ENCODE results near the gene FGF4.
"Not testable (repeated sequence)": the region's sequence is repeated elsewhere in the genome, so short reads cannot be mapped to it uniquely, and the experiment has no call there.

FGF4 gene

DNA sequence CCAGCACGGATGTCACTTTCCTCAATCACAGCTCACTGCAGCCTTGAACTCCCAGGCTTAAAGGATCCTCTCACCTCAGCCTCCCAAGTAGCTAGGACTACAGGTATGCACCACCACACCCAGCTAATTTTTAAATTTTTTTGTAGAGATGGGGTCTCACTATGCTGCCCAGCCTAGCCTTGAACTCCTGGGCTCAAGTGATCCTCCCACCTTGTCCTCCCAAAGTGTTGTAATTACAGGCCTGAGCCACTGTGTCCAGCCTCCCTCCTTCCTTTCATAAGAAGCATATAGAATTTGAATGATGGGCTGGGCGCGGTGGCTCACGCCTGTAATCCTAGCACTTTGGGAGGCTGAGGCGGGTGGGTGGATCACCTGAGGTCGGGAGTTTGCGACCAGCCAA, 10.2 kb downstream of the FGF4 start:
- H3K4me1 ChIP-seq (ENCODE audit: control insufficient read depth in 1 of 2, insufficient read depth in 2 of 2, low read length in 2 of 2); H3K27ac ChIP-seq (ENCODE audit: low read length); H3K27me3 ChIP-seq (ENCODE audit: low read depth, low read length); H3K4me3 ChIP-seq (ENCODE audit: low read depth in 1 of 2, low read length in 2 of 2); H3K36me3 ChIP-seq (ENCODE audit: control insufficient read depth in 1 of 2, insufficient read depth in 2 of 2, low read length in 2 of 2): not testable (repeated sequence)
- peaks cover 0 to 12% of the 10 kb centered on the region in 2 donors for H3K9me3 ChIP-seq (ENCODE audit: control insufficient read depth in 1 of 2, low read length in 2 of 2)

DNA sequence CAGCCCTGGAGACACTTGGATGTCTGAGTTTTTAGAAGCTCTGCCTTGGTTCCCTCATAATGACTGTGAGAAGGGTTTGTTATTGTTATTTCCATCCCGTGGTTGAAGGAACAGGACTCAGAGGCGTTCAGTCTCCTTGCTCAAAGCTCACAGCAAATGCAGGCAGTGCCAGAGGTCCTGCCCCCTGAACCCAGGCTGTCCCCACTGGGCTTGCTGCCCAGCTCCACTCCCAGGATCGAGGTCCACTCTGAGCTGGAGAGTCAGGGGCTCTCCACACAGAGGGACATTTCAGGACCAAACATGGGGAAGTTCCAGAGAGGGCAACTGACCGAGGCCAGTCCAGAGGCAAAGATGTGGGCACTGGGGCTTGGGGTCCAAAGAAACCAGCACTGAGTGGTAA, 14.8 kb downstream of the FGF4 start:
- Histone ChIP-seq H3K9me3 (ENCODE audit: control insufficient read depth in 1 of 2, low read length in 2 of 2) (peaks cover 8 to 19% of the 10 kb centered on the region in 2 donors), H3K4me1 (ENCODE audit: control insufficient read depth in 1 of 2, insufficient read depth in 2 of 2, low read length in 2 of 2) (no peaks in the 10 kb centered on the region), H3K36me3 (ENCODE audit: control insufficient read depth in 1 of 2, insufficient read depth in 2 of 2, low read length in 2 of 2) (no peaks in the 10 kb centered on the region), H3K4me3 (ENCODE audit: low read depth in 1 of 2, low read length in 2 of 2) (no peak overlapping the region), H3K27ac (ENCODE audit: low read length) (no peak overlapping the region), H3K27me3 (ENCODE audit: low read depth, low read length) (no peaks in the 10 kb centered on the region)

DNA sequence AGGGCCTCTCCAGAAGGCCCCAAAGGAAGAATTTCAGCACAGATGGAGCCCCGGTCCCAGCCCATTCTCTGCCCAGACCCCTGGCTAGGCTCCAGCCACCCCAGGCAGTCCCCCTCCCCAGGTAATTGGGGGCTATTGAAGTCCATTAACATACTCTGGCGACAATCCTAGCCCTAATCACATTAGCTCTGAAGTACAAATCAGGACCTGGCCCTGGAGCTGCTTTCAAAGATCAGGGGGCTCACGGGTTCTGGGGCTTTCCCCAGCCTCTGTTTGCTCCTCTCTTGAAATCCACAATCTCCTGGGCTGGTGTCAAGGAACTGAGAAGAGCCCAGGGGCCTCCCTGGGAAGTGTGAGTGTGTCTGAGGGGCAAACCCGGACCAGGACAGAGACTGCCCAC, 22.3 kb downstream of the FGF4 start:
- no peaks in the 10 kb centered on the region for H3K27me3 ChIP-seq (ENCODE audit: low read depth, low read length)
- peaks cover 0 to 4% of the 10 kb centered on the region in 2 donors for H3K9me3 ChIP-seq (ENCODE audit: control insufficient read depth in 1 of 2, low read length in 2 of 2)
- no peak overlapping the region for H3K4me3 ChIP-seq (ENCODE audit: low read depth in 1 of 2, low read length in 2 of 2)
- H3K4me1 ChIP-seq (ENCODE audit: control insufficient read depth in 1 of 2, insufficient read depth in 2 of 2, low read length in 2 of 2): no peaks in the 10 kb centered on the region
- no peaks in the 10 kb centered on the region for H3K36me3 ChIP-seq (ENCODE audit: control insufficient read depth in 1 of 2, insufficient read depth in 2 of 2, low read length in 2 of 2)
- no peak overlapping the region for H3K27ac ChIP-seq (ENCODE audit: low read length)

DNA sequence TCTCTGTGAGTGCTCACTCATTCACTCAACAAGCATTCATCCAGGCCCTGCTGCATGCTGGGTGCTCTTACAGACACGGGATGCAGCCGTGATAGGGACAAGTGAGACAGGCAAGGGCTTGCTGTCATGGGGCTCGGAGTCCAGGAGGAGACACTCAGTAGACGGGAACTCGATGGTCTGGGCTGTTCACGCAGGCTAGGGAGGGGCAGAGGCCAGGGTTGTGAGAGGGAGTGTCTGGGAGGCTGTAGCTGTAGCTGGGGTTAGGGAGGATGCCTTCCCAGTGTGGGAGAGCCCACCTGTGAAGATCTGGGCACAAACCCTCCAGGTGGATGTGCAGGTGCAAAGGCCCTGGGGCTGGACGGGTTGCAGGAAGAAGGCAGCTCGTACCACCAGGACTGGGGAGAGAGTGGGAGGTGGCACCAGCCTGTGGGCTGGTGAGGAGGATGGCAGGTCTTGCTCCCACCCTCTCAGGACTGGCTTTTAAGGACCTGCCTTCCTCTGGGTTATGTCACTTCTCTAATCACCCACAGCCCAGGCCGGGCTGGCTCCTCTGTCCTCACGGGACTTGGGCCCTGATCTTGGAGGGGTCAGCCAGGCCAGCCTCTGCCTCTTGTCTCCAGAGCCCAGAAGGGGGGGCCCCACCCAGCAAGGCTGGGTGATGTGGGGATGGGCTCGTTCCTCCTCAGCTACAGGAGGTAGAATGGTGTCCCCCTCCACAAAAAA, 24.1 kb downstream of the FGF4 start:
- no peaks in the 10 kb centered on the region for H3K36me3 ChIP-seq (ENCODE audit: control insufficient read depth in 1 of 2, insufficient read depth in 2 of 2, low read length in 2 of 2)
- no peaks in the 10 kb centered on the region for H3K4me1 ChIP-seq (ENCODE audit: control insufficient read depth in 1 of 2, insufficient read depth in 2 of 2, low read length in 2 of 2)
- no peaks in the 10 kb centered on the region for H3K27me3 ChIP-seq (ENCODE audit: low read depth, low read length)
- H3K9me3 ChIP-seq (ENCODE audit: control insufficient read depth in 1 of 2, low read length in 2 of 2): no peaks in the 10 kb centered on the region
- no peak overlapping the region for H3K4me3 ChIP-seq (ENCODE audit: low read depth in 1 of 2, low read length in 2 of 2)
- no peak overlapping the region for H3K27ac ChIP-seq (ENCODE audit: low read length)

DNA sequence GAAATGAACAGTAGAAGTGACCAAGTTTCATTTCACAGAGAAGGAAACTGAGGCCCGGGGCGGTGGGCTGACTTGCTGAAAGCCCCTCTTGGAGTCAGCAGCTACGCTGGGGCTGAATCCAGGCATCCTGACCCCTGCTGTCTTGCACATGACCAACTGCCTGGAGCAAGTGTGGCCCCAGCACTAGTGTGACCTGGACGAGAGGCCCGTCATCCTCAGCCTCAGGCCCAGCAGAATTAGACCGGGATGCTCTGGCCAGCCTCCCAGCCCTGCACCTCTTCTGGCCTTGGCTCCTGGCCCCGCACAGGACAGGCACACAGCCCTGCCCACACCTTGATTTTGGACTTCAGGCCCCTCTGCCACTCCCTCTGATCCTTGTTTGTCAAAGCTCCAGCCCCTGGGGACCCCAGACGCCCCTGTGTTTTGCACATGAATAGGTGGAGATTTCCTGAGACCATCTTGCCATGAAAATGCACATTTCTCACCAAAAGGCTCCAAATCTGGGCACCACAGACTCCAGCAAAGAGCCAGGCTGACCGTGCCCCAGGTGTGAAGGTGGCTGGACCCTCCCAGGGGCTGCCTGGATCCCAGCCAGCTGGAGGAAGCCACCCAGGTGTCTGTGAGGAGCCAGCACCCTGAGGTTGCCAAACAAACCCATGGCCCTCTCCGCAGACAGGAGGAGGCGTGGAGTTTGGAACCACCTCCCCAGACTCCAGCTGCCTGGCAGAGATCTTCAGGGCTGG, 24.9 kb downstream of the FGF4 start:
- Histone ChIP-seq H3K4me3 (ENCODE audit: low read depth in 1 of 2, low read length in 2 of 2) (no peak overlapping the region), H3K27me3 (ENCODE audit: low read depth, low read length) (no peaks in the 10 kb centered on the region), H3K4me1 (ENCODE audit: control insufficient read depth in 1 of 2, insufficient read depth in 2 of 2, low read length in 2 of 2) (no peaks in the 10 kb centered on the region), H3K27ac (ENCODE audit: low read length) (no peak overlapping the region), H3K36me3 (ENCODE audit: control insufficient read depth in 1 of 2, insufficient read depth in 2 of 2, low read length in 2 of 2) (no peaks in the 10 kb centered on the region), H3K9me3 (ENCODE audit: control insufficient read depth in 1 of 2, low read length in 2 of 2) (no peaks in the 10 kb centered on the region)

DNA sequence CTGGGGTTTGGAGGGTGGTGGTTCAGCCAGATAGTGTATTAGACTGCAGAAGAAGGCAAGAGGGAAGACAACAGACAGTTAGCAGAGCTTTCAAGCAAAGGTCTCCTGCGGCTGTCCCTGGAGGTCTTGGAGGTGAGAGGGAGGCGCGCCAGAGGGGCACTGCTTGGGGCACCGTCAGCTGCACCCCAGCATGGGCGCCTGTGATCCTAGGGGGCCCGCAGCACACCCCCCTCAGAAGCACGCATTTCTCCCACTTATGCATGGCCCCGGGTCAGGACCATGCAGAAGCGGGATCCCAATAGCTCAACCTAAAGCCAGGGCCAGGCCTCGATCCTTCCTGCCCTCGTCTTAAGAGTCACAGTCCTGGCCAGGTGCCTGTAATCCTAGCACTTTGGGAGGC, 26.5 kb downstream of the FGF4 start:
- no peaks in the 10 kb centered on the region for H3K4me1 ChIP-seq (ENCODE audit: control insufficient read depth in 1 of 2, insufficient read depth in 2 of 2, low read length in 2 of 2)
- H3K27me3 ChIP-seq (ENCODE audit: low read depth, low read length): no peaks in the 10 kb centered on the region
- H3K4me3 ChIP-seq (ENCODE audit: low read depth in 1 of 2, low read length in 2 of 2): no peak overlapping the region
- no peaks in the 10 kb centered on the region for H3K36me3 ChIP-seq (ENCODE audit: control insufficient read depth in 1 of 2, insufficient read depth in 2 of 2, low read length in 2 of 2)
- no peak overlapping the region for H3K27ac ChIP-seq (ENCODE audit: low read length)
- no peaks in the 10 kb centered on the region for H3K9me3 ChIP-seq (ENCODE audit: control insufficient read depth in 1 of 2, low read length in 2 of 2)

DNA sequence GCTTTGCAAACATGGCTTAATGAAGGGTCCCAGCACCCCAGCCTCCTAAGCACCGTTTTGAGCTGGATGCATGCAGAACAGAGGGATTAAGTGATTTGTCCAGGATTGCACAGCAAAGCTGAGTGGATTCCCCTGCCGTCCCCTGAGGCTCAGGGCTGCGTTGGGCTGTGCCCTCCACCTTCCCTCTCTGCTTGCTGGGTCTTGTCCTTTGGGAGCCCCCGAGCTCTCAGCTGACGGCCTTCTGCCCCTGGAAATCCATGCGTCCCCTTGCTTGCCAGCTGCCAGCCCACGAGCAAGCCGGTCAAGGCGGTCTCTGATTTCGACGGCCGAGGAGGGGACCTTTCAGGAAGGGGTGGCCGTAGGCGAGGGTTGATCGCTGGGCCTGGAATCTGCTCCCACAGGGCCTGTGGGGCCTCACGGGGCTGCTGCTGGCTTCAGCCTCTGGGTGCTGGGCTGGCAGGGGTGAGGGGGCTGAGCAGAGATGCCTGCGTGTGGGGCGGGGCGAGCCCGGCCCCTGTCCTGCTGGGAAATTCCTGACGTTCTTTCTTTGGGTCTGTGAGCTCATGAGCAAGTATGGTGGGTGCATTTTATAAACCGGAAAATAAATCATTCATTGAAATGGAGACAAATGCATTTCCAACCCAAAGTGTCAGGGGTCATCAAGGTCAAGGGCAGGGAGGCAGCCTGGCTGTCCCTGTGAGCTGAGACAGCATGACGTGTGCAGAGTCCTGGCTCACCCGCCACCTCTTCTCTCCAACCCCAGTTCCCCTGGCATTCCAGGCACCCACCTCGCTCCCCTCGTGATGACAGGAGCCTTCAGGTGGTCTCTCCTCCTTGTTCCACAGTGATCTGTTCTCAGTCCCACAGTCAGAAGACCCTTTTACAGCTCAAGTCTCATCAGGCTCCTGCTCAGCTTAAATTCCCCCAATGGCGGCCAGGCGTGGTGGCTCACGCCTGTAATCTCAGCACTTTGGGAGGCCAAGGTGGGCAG, 28.1 kb downstream of the FGF4 start:
- Histone ChIP-seq H3K36me3 (ENCODE audit: control insufficient read depth in 1 of 2, insufficient read depth in 2 of 2, low read length in 2 of 2) (no peaks in the 10 kb centered on the region), H3K4me1 (ENCODE audit: control insufficient read depth in 1 of 2, insufficient read depth in 2 of 2, low read length in 2 of 2) (no peaks in the 10 kb centered on the region), H3K4me3 (ENCODE audit: low read depth in 1 of 2, low read length in 2 of 2) (no peak overlapping the region), H3K9me3 (ENCODE audit: control insufficient read depth in 1 of 2, low read length in 2 of 2) (no peaks in the 10 kb centered on the region), H3K27ac (ENCODE audit: low read length) (no peak overlapping the region), H3K27me3 (ENCODE audit: low read depth, low read length) (no peaks in the 10 kb centered on the region)

DNA sequence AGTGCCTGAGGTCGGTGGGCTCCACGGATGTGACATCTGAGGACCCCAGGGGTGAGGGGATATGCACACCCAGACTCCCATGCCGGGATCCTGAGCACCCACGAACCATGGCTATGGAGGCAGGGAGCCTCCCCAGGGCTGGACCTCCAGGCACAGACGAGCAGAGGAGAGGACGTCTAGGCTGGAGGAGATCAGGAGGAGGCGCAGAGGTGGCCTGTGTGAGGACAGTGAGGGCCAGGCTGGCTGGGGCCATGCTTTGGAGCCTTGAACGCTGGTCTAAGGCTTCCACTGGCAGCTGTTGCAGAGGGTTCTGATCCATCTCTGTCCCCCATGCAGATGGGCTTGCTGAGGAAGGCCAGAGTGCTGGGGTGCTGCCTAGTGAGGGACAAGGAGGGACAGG, 29.0 kb downstream of the FGF4 start:
- Histone ChIP-seq H3K27ac (ENCODE audit: low read length) (no peak overlapping the region), H3K36me3 (ENCODE audit: control insufficient read depth in 1 of 2, insufficient read depth in 2 of 2, low read length in 2 of 2) (no peaks in the 10 kb centered on the region), H3K4me1 (ENCODE audit: control insufficient read depth in 1 of 2, insufficient read depth in 2 of 2, low read length in 2 of 2) (no peaks in the 10 kb centered on the region), H3K9me3 (ENCODE audit: control insufficient read depth in 1 of 2, low read length in 2 of 2) (no peaks in the 10 kb centered on the region), H3K4me3 (ENCODE audit: low read depth in 1 of 2, low read length in 2 of 2) (no peak overlapping the region), H3K27me3 (ENCODE audit: low read depth, low read length) (no peaks in the 10 kb centered on the region)

DNA sequence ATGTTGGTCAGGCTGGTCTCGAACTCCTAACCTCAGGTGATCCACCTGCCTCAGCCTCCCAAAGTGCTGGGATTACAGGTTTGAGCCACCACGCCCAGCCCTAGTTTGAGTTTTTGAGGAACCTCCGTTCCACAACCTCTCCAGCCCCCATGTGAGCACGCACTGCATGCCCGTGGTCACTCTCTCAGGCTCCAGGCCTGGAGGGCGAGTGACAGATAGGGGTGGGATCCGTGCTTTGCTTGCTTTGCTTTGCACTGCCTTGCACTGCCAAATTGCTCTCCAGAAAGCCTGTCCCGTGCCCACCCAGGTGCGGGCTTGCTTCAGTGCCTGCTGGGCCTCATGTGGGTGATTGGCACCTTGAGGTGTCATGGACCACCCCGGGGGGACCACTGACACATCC, 29.9 kb downstream of the FGF4 start:
- Histone ChIP-seq H3K4me1 (ENCODE audit: control insufficient read depth in 1 of 2, insufficient read depth in 2 of 2, low read length in 2 of 2) (no peaks in the 10 kb centered on the region), H3K4me3 (ENCODE audit: low read depth in 1 of 2, low read length in 2 of 2) (no peak overlapping the region), H3K36me3 (ENCODE audit: control insufficient read depth in 1 of 2, insufficient read depth in 2 of 2, low read length in 2 of 2) (no peaks in the 10 kb centered on the region), H3K27me3 (ENCODE audit: low read depth, low read length) (no peaks in the 10 kb centered on the region), H3K27ac (ENCODE audit: low read length) (no peak overlapping the region), H3K9me3 (ENCODE audit: control insufficient read depth in 1 of 2, low read length in 2 of 2) (no peaks in the 10 kb centered on the region)

DNA sequence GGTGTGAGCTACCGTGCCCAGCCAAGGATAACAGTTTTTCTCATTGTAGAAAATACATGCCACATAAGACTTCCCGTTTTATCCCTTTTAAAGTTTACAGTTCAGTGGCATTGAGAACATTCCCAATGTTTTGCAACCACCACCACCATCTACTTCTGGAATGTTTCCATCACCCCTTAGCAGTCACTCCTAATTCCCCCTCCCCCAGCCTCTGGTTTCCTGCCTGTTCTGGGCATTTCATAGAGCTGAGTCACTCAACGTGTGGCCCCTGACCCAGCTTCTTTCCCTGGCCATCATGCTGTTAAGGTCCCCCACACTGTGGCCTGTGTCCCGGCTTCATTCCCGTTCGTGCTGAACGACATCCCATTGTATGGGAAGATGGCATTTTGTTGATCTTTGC, 30.7 kb downstream of the FGF4 start:
- Histone ChIP-seq H3K4me1 (ENCODE audit: control insufficient read depth in 1 of 2, insufficient read depth in 2 of 2, low read length in 2 of 2) (no peaks in the 10 kb centered on the region), H3K9me3 (ENCODE audit: control insufficient read depth in 1 of 2, low read length in 2 of 2) (no peaks in the 10 kb centered on the region), H3K27ac (ENCODE audit: low read length) (no peak overlapping the region), H3K36me3 (ENCODE audit: control insufficient read depth in 1 of 2, insufficient read depth in 2 of 2, low read length in 2 of 2) (no peaks in the 10 kb centered on the region), H3K4me3 (ENCODE audit: low read depth in 1 of 2, low read length in 2 of 2) (no peak overlapping the region), H3K27me3 (ENCODE audit: low read depth, low read length) (no peaks in the 10 kb centered on the region)

DNA sequence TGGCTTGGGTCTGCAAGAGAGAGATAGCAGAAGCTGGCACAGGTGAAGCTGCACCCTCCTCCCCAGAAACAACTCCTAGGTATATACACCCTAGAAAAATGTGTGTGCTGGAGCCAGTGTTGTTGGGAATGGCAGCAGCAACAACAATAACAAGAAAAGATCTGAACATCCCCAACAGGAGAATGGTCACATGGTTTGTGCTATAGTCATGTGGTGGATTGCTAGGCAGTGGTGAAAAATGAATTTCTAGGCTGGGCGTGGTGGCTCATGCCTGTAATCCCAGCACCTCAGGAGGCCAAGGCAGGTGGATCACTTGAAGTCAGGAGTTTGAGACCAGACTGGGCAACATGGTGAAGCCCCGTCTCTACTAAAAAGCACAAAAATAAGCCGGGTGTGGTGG, 40.3 kb downstream of the FGF4 start:
- no peak overlapping the region for H3K27ac ChIP-seq (ENCODE audit: low read length)
- H3K36me3 ChIP-seq (ENCODE audit: control insufficient read depth in 1 of 2, insufficient read depth in 2 of 2, low read length in 2 of 2): no peaks in the 10 kb centered on the region
- H3K4me3 ChIP-seq (ENCODE audit: low read depth in 1 of 2, low read length in 2 of 2): no peak overlapping the region
- H3K27me3 ChIP-seq (ENCODE audit: low read depth, low read length): no peaks in the 10 kb centered on the region
- no peaks in the 10 kb centered on the region for H3K4me1 ChIP-seq (ENCODE audit: control insufficient read depth in 1 of 2, insufficient read depth in 2 of 2, low read length in 2 of 2)
- peaks cover 5 to 23% of the 10 kb centered on the region in 2 donors for H3K9me3 ChIP-seq (ENCODE audit: control insufficient read depth in 1 of 2, low read length in 2 of 2)

All from muscle layer of duodenum (tissue), 2 donors.